ENCODE data around the gene ARHGEF40. TPM values are rescaled to one million over a fixed set of nuclear protein-coding genes. Genes with fewer than 3 reads are reported as not detected.

The ARHGEF40 gene
- polyA plus RNA-seq, 6 donors from 2014 or later, result 0.07 to 0.99 (median 0.27) TPM; not detected in 1

DNA sequence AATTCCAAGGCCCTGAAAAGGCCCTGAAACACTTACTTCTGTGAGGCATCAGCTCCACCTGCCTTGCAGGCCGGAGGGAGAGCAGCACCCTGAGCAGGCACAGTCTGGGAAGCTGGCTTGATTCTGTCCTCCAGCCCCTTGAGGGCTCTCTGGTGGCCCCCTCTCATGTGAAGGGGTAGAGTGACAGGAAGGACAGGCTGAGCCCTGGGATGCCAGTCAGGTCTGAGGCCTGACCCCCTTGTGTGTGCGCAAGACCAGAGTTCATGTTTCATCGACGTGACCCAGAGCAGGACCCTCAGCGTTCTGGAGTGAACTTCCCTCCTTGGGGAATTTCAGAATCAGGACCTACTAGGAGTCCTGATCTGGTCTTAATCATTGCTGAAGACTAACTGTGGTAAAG lies 11.2 kb upstream of the ARHGEF40 start:
- Mint-ChIP-seq H3K27me3 (peaks cover 20 to 33% (median 28%) of the 10 kb centered on the region in 3 donors), H3K27ac (no peak overlapping the region)

DNA sequence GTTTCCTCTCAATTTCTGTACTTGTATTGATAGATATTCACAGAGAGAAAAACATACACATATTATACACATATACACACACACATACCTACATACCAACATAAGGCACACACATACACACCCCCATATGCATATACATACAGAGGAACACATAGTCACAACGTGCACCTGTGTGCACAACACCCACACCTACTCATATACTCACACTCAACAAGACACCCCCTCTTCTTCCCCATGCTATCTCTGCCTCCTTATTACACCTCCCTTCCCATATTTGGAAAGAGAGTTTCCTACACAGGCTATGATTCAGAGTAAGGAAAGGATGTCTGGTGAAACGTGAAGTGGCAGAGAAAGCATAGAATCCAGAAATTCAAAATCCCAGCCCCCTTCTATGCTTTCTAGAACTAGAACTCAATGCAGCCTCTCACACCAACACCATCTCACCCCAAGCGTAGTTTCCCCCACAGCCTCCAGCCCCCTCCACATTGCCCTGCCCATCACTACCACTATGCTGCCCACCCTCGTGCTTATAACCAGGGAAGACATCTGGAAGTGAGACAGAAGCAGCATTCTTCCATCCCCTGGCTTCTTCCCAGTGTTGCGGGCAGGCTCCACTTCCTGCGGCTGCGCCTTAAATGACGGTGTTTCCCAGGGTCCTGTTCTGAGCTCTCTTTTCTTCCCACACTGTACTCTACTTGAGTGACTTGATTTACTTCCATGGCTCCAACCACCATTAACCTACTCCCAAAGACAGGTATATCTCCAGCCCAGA lies 10.1 kb upstream of the ARHGEF40 start:
- H3K4me3 Mint-ChIP-seq, result no peak overlapping the region
- H3K27me3 Mint-ChIP-seq, result peaks cover 20 to 34% (median 28%) of the 10 kb centered on the region in 3 donors
- no peaks in the 10 kb centered on the region for H3K4me1 Mint-ChIP-seq
- peak overlapping the region in 1 of 6 donors; percentile 13 for H3K27ac Mint-ChIP-seq
- H3K9me3 Mint-ChIP-seq, result no peaks in the 10 kb centered on the region
- DNase-seq (no peak), ATAC-seq (ENCODE audit: low read depth in 2 of 2) (no peak)
- H3K36me3 Mint-ChIP-seq, result no peaks in the 10 kb centered on the region

More for the DNA sequence above, 11.2 kb upstream of the ARHGEF40 start:
- Mint-ChIP-seq H3K36me3 (no peaks in the 10 kb centered on the region), H3K9me3 (no peaks in the 10 kb centered on the region), H3K4me1 (no peaks in the 10 kb centered on the region), H3K4me3 (no peak overlapping the region)
- DNase-seq (no peak), ATAC-seq (ENCODE audit: low read depth in 2 of 2) (no peak)

DNA sequence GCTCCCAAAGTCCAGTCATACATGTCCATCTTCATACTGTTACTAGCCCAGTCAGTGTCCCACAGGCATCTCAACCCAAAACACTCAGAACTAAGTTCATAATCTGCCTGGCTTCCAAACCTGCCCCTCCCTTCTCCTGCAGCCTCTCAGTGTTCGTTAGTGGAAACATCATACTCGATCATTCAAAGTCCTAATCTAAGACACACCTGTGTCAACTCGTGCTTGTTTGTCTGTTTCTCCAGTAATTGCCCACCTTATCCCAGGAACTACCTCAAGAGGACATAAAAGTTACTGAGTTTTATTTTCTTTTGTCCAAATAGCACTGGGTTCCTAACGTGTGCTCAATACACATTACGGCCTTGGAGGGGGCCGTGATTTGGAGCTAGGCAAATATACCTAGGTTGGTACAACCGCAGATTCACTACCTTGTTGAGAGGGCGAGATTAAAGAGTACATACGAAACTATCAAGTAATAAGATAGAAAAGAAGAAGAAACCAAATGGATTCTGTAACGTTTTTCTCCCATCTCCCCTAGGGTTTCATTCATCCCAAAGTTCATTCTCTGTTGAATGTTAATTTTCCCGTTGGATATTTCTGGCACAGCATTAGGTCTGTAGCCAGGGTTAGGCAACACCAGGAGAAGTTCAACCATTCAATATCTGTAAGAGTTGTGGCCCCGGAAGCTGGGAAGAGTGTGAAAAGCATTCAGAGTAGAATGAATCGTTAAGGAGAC lies 9.3 kb upstream of the ARHGEF40 start:
- Mint-ChIP-seq H3K4me3 (no peak overlapping the region), H3K36me3 (no peaks in the 10 kb centered on the region), H3K9me3 (no peaks in the 10 kb centered on the region), H3K27ac (no peak overlapping the region), H3K4me1 (no peaks in the 10 kb centered on the region), H3K27me3 (peaks cover 20 to 41% (median 35%) of the 10 kb centered on the region in 3 donors)
- ATAC-seq (ENCODE audit: low read depth in 2 of 2) (no peak), DNase-seq (no peak)

DNA sequence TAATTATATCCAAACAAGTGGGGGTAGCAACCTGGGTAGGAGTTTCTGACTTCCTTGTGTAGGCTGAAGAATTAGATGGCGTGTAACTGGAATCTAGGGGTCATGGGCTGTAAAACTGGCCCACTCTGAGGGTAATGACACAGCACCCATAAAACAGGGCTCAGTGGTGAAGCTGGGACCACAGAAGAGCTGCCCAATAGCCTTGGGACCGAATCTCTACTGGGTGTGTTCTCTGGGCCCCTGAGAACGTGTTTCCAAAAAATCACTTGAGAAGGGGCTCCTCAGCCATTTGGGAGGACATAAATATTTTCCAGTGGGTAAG lies 8.8 kb upstream of the ARHGEF40 start:
- Mint-ChIP-seq H3K27me3 (peaks cover 20 to 47% (median 40%) of the 10 kb centered on the region in 3 donors), H3K4me3 (no peak overlapping the region), H3K27ac (no peak overlapping the region), H3K9me3 (no peaks in the 10 kb centered on the region), H3K36me3 (no peaks in the 10 kb centered on the region), H3K4me1 (no peaks in the 10 kb centered on the region)
- no peak for DNase-seq
- ATAC-seq (ENCODE audit: low read depth in 2 of 2), result no peak

DNA sequence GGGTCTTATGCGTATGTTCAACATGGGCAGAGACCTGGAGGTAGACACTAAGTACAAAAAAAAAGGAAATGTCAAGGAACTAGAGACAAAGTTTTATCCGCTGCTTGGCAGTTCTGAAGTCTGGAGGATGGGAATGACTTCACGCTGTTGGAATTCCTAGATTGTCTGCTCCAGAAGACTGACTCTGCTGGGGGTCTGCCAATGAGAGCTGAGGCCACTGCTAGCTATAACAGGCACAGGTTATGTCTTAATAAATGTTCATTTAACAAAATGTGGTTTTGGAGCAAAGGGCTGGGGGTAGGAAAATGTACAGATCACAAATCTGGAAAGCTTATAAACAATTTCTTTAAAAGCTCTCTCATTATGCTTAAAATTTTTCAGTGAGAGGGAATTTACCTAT lies 6.6 kb upstream of the ARHGEF40 start:
- peaks cover 22 to 52% (median 42%) of the 10 kb centered on the region in 3 donors for H3K27me3 Mint-ChIP-seq
- DNase-seq, result no peak
- no peak overlapping the region for H3K4me3 Mint-ChIP-seq
- H3K4me1 Mint-ChIP-seq, result peaks cover under 1 to 4% (median 2%) of the 10 kb centered on the region in 3 donors
- no peaks in the 10 kb centered on the region for H3K9me3 Mint-ChIP-seq
- H3K27ac Mint-ChIP-seq, result no peak overlapping the region
- ATAC-seq (ENCODE audit: low read depth in 2 of 2), result no peak
- H3K36me3 Mint-ChIP-seq, result no peaks in the 10 kb centered on the region

DNA sequence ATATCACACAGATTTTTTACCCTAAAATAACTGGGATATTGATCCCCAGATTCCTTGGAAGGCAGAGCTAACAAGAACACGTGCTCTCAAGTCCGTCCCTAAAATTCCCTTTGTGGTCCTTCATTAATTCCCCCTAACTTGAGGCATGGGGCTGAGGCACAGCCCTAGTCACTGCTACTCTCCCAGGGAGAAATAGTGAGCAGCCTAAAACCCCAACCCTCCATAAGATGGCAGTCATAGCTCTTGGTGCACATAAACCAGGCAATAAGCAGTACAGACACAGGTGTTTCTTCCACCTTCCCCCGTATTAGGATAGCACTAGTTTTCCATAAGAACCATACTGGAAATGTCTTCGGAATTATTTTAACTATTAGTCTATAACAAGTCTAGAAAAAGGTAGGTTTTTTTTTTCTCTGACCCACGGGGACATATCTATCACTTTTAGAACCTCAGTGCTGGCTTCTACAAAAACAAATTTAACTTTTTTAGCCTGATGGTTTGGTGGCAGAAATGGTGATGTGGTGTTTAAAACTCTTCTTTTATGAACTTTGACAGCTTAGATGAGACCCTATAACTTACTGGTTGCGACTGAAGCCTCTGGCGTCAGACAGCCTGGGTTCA lies 3.1 kb upstream of the ARHGEF40 start:
- H3K4me3 Mint-ChIP-seq, result peak overlapping the region in 1 of 8 donors; percentile 12
- no peaks in the 10 kb centered on the region for H3K36me3 Mint-ChIP-seq
- H3K9me3 Mint-ChIP-seq, result no peaks in the 10 kb centered on the region
- peaks cover 14 to 59% (median 35%) of the 10 kb centered on the region in 3 donors for H3K27me3 Mint-ChIP-seq
- H3K4me1 Mint-ChIP-seq, result peaks cover 31 to 34% (median 32%) of the 10 kb centered on the region in 3 donors
- no peak for ATAC-seq (ENCODE audit: low read depth in 2 of 2)
- DNase-seq, result no peak
- H3K27ac Mint-ChIP-seq, result peak overlapping the region in 1 of 6 donors; percentile 52

DNA sequence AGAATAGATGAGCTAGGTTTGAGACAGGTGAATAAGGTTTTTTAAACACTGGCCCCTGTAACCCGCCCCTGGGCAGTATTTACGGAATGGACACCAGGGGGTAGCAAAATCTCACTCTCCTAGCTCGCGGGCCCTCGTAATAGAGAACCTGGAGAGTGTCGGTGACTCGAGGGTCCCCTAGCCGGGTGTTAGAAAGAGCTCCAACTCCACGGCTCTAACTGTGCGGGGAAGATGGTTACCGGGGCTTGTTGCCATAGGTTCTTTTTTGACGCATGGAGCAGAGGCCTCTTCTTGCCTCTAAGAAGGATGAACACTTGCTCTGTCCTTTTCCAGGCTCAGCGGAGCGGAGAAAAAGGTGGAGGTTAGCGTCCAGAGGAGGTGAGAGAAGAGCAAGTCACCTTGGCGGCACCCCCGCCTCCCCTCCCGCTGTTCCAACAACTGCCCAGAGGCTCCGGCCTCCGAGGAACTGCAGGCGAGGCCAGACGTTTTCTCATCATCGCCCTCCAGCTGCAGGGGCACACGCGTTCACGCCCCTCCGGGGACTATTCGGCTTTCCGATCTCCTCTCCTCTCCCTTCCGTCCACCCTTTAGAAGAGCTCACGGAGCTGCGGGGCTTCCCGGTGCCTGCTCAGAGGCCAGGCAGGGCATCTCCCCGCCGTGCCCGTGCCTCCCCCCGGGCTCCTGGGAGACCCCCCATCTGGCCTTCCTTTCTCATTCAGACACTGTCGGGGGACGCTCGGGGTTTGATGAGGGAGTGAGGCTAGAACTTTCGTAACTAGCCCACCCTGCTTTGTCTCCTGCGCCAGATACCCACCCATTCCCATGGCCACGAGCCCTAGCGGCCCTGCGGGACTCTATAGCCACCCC lies 1.4 kb upstream of the ARHGEF40 start:
- peaks cover 9 to 58% (median 43%) of the 10 kb centered on the region in 3 donors for H3K27me3 Mint-ChIP-seq
- H3K36me3 Mint-ChIP-seq, result no peaks in the 10 kb centered on the region
- no peaks in the 10 kb centered on the region for H3K9me3 Mint-ChIP-seq
- DNase-seq (peak; percentile 60), ATAC-seq (ENCODE audit: low read depth in 2 of 2) (peak; percentile 60 to 61)
- H3K27ac Mint-ChIP-seq, result peak overlapping the region in 2 of 6 donors; percentile 47 to 90
- H3K4me3 Mint-ChIP-seq, result peak overlapping the region; percentile 83 to 95 (median 90)
- H3K4me1 Mint-ChIP-seq, result peaks cover 39 to 42% (median 39%) of the 10 kb centered on the region in 3 donors

DNA sequence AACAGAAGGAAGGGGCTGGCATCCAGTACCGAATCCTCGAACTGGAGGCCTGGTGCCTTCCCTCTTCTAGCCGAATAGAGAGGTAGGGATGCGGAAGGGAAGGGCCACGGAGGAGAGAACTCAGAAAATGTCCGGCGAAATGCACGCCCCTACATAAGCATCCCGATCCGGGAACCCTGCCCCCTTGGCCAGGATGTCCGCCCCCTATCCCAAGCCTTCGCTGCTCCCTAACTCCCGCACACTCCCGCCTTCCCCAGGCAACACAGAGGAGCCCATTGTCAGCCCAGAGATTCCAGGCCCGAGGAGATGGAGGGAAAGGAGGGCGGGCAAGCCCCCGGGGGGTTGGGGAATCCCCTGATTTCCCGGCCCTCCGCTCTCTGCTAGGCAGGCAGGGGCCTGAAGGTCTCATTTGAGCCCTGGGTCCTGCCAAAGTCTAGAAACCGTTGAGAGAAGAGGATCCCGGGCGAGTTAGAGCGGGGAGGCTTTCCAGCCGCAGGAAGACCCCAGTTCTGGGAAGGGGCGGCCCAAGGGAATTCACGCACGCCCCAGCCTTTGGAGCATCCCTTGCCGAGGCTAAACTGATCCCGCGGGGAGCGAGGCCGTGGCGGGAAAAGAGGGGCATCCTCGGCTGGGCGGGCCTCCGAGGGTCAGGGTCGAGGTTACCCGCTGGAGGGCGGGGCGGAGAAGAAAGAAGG lies 569 bp upstream of the ARHGEF40 start:
- DNase-seq, result peak; percentile 22
- H3K27ac Mint-ChIP-seq, result peak overlapping the region in 5 of 6 donors; percentile 34 to 91 (median 47)
- no peaks in the 10 kb centered on the region for H3K9me3 Mint-ChIP-seq
- peak; percentile 14 to 25 for ATAC-seq (ENCODE audit: low read depth in 2 of 2)
- peaks cover 9 to 58% (median 45%) of the 10 kb centered on the region in 3 donors for H3K27me3 Mint-ChIP-seq
- peaks cover 39 to 42% (median 39%) of the 10 kb centered on the region in 3 donors for H3K4me1 Mint-ChIP-seq
- peak overlapping the region; percentile 83 to 95 (median 90) for H3K4me3 Mint-ChIP-seq
- H3K36me3 Mint-ChIP-seq, result no peaks in the 10 kb centered on the region

DNA sequence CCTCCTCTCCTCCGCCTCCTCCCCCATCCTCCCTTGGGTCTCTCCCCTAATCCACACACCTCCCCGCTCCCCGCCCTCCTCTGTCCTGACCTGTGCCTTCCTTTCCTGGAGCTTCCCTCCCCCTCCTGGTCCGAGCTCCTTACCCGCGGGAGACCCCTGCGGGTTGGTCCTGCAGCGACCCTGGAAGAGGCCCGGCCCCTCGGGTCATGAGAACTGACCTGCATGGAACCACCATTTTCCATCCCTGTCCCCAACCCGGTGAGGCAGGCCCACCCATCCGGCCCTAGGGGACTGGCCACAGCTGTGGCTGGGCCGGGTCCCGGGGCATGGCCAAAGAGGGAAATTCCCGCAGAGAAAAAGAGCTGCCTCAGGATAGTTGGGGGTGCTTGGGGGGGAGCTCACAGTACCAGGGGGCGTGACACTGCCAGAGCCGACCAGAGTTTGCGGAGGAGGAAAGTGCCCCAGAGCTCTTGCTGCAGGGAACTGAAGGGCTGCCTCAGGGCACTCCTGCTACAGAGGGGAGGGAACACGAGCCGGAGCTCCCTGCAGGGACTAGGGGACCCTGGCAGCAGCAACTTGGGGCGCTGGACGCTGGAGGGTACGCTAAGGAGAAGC lies 613 bp downstream of the ARHGEF40 start:
- H3K27me3 Mint-ChIP-seq, result peaks cover 9 to 50% (median 39%) of the 10 kb centered on the region in 3 donors
- peaks cover 39 to 42% (median 39%) of the 10 kb centered on the region in 3 donors for H3K4me1 Mint-ChIP-seq
- peak; percentile 26 for ATAC-seq (ENCODE audit: low read depth in 2 of 2)
- H3K27ac Mint-ChIP-seq, result peak overlapping the region in 4 of 6 donors; percentile 19 to 87 (median 73)
- peak overlapping the region; percentile 85 to 95 (median 90) for H3K4me3 Mint-ChIP-seq
- H3K36me3 Mint-ChIP-seq, result no peaks in the 10 kb centered on the region
- DNase-seq, result peak; percentile 18
- no peaks in the 10 kb centered on the region for H3K9me3 Mint-ChIP-seq

DNA sequence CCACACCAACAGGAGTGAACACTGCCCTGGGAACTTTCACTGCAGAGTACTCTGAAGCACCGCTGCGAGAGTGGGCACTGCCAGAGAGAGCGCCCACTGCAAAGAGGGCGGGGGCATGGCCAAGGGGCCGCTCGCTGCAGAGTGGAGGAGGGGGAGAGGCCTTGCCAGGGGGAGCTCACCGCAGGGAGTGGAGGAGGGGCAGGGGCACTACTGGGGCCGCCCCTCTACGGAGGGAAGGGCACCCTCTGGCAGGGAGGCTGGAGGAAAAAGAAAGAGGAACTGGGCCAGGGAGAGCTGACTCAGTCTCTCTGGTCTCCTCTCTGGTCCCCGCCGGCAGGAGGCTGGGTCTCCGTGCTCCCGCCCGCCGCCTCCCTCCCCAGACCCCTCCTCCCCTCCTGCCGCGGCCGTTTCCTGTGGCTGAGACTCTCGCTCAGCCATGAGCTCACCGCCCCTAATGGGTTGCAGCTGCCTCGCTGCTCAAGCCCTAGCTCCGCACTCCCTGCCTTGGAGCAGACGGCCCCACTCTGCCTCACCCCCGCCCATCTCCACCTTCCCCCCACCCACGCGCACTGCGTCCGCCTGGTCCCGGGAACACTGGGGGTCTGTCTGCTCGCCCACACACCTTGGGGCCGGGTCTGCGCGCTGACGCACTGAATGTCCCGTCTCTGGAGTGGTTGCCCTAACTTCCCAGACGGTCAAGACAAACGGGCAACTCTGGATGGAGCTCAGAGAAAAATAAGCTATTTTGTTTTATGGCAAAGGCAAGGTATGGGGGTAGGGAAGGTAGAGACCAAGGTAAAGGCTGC lies 1.3 kb downstream of the ARHGEF40 start:
- H3K4me1 Mint-ChIP-seq, result peaks cover 39 to 42% (median 39%) of the 10 kb centered on the region in 3 donors
- DNase-seq, result peak; percentile 68
- peak; percentile 56 to 70 for ATAC-seq (ENCODE audit: low read depth in 2 of 2)
- H3K9me3 Mint-ChIP-seq, result no peaks in the 10 kb centered on the region
- H3K4me3 Mint-ChIP-seq, result peak overlapping the region; percentile 85 to 95 (median 90)
- H3K27ac Mint-ChIP-seq, result peak overlapping the region in 4 of 6 donors; percentile 40 to 87 (median 67)
- no peaks in the 10 kb centered on the region for H3K36me3 Mint-ChIP-seq
- H3K27me3 Mint-ChIP-seq, result peaks cover 9 to 44% (median 32%) of the 10 kb centered on the region in 3 donors

DNA sequence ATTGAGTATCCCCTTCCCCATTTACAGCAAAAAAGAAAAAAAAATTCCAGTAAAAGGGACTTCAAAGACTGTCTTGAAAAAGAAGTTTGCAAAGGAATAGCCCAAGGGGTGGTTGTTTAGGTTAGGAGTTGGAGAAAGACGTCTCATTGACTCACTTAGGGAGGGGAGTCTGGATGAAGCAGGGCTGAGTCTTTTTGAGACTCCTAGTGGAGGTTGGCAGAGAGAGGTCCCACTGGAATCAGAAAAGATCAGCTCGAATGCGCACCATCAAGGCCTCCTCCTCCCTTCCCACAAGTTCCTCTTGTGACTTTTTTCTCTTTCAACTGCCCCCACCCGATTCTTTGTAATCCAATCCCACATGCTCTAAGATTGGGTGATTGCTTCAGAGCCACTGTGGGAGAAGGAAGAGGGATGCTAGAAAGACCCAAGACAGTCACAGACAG lies 1.9 kb downstream of the ARHGEF40 start:
- ATAC-seq (ENCODE audit: low read depth in 2 of 2) (no peak), DNase-seq (no peak)
- Mint-ChIP-seq H3K36me3 (no peaks in the 10 kb centered on the region), H3K9me3 (no peaks in the 10 kb centered on the region), H3K27ac (peak overlapping the region in 1 of 6 donors; percentile 83), H3K4me1 (peaks cover 39 to 42% (median 39%) of the 10 kb centered on the region in 3 donors), H3K4me3 (peak overlapping the region in 7 of 8 donors; percentile 85 to 95 (median 91)), H3K27me3 (peaks cover 4 to 44% (median 29%) of the 10 kb centered on the region in 3 donors)
